ENCODE results near the gene DNM3.

DNM3 gene

DNA sequence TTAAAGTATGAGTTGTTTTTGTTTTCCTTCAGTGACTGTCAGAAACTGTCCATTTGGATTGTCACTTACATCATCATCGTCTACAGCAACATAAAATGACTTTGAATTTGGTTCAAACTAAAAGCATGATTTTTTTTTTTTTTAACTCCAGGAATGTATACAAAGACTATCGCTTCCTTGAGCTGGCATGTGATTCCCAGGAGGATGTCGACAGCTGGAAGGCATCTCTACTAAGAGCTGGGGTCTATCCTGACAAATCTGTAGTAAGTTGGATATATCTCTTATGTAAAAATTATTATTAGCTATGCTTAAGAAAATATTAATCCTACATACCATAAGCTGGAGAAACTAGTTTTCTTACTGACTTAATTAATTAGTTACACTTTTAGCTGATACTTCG is 467.3 kb downstream of the DNM3 start:
- no peaks in the 10 kb centered on the region for H3K27me3 ChIP-seq (ENCODE audit: control insufficient read depth, insufficient read depth, low read length)
- no peaks in the 10 kb centered on the region for H3K36me3 ChIP-seq (ENCODE audit: control insufficient read depth, insufficient read depth, low read length)
- H3K27ac ChIP-seq (ENCODE audit: low read depth, low read length) = no peak overlapping the region
- no peaks in the 10 kb centered on the region for H3K4me1 ChIP-seq (ENCODE audit: control insufficient read depth, insufficient read depth, low read length)
- H3K4me3 ChIP-seq (ENCODE audit: low read length) = no peak overlapping the region
- no peak overlapping the region for H3K9ac ChIP-seq (ENCODE audit: low read length)

GRCh38 chr1:172320733-172321132 is 479.4 kb downstream of the DNM3 start:
- Histone ChIP-seq H3K4me1 (ENCODE audit: control insufficient read depth, insufficient read depth, low read length) (peaks cover 36% of the 10 kb centered on the region), H3K27ac (ENCODE audit: low read depth, low read length) (peak overlapping the region; percentile 56), H3K9ac (ENCODE audit: low read length) (no peak overlapping the region), H3K36me3 (ENCODE audit: control insufficient read depth, insufficient read depth, low read length) (no peaks in the 10 kb centered on the region), H3K4me3 (ENCODE audit: low read length) (no peak overlapping the region), H3K27me3 (ENCODE audit: control insufficient read depth, insufficient read depth, low read length) (no peaks in the 10 kb centered on the region)

GRCh38 chr1:172321451-172321850 is 480.2 kb downstream of the DNM3 start:
- no peaks in the 10 kb centered on the region for H3K36me3 ChIP-seq (ENCODE audit: control insufficient read depth, insufficient read depth, low read length)
- no peak overlapping the region for H3K4me3 ChIP-seq (ENCODE audit: low read length)
- H3K27ac ChIP-seq (ENCODE audit: low read depth, low read length) = no peak overlapping the region
- H3K27me3 ChIP-seq (ENCODE audit: control insufficient read depth, insufficient read depth, low read length) = no peaks in the 10 kb centered on the region
- H3K9ac ChIP-seq (ENCODE audit: low read length) = no peak overlapping the region
- H3K4me1 ChIP-seq (ENCODE audit: control insufficient read depth, insufficient read depth, low read length) = peaks cover 36% of the 10 kb centered on the region

DNA sequence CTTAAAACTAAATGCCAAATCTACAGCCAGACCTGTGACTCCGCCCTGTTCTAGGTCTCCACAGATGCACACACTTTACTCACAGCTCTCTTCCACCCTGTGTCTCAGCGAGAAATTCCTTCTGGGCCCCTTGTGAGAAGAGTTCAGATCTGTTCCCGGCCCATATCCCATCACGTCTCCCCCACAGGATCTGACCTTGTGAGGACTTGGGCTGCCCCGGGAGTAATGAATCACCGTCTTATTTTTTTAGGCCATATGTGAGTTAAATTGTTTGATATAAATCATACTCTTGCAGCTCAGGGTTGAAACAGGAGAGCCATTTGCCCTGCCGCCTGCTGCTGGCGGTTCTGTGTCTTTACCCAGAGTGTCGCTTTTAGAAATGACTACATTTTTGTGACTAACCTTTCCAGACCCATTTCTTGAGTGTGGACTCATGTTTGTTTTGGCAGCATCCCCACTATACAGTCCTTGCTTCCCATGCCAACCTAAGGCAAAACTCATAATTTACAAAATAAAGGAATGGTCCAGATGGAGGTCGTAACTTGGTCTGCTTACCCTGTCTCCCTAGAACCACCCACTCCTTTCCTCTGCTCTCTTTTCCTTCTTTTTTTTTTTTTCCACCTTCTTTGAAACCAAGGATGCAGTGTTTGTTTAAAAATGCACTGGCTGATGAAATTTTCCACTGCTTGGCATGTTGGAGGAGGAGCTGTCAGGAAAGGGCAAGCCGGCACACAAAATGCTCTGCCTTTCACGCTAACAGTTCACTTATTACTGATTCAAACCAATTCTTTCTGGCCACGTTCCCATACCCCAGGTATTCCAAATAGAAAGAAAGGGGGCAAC is 481.1 kb downstream of the DNM3 start:
- no peaks in the 10 kb centered on the region for H3K27me3 ChIP-seq (ENCODE audit: control insufficient read depth, insufficient read depth, low read length)
- peak overlapping the region; percentile 75 for H3K27ac ChIP-seq (ENCODE audit: low read depth, low read length)
- H3K9ac ChIP-seq (ENCODE audit: low read length) = no peak overlapping the region
- H3K36me3 ChIP-seq (ENCODE audit: control insufficient read depth, insufficient read depth, low read length) = no peaks in the 10 kb centered on the region
- H3K4me3 ChIP-seq (ENCODE audit: low read length) = peak overlapping the region; percentile 26
- peaks cover 36% of the 10 kb centered on the region for H3K4me1 ChIP-seq (ENCODE audit: control insufficient read depth, insufficient read depth, low read length)

DNA sequence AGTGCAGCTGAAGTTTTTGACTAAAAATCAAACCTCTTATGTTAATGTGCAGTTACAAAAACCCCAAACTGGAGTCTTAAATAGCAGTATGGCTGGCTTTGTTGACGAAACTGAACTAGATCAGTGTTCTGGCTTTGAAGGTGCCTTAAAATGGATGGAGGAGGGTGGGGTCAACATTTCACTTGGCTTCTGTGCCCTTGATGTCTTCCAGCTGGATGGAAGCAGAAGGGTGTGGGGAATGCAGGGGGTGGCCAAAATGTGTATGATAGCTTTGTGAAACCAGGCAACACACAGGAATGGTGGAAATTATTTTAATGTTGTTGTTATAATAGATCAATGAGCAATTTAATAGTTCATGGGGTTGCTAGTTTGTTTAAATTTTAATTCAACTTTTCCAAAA is 482.4 kb downstream of the DNM3 start:
- Histone ChIP-seq H3K4me1 (ENCODE audit: control insufficient read depth, insufficient read depth, low read length) (peaks cover 36% of the 10 kb centered on the region), H3K27me3 (ENCODE audit: control insufficient read depth, insufficient read depth, low read length) (no peaks in the 10 kb centered on the region), H3K27ac (ENCODE audit: low read depth, low read length) (no peak overlapping the region), H3K9ac (ENCODE audit: low read length) (no peak overlapping the region), H3K36me3 (ENCODE audit: control insufficient read depth, insufficient read depth, low read length) (no peaks in the 10 kb centered on the region), H3K4me3 (ENCODE audit: low read length) (no peak overlapping the region)

- Histone ChIP-seq H3K36me3 (ENCODE audit: control insufficient read depth, insufficient read depth, low read length) (no peaks in the 10 kb centered on the region), H3K9ac (ENCODE audit: low read length) (no peak overlapping the region), H3K4me1 (ENCODE audit: control insufficient read depth, insufficient read depth, low read length) (peaks cover 36% of the 10 kb centered on the region), H3K4me3 (ENCODE audit: low read length) (no peak overlapping the region), H3K27me3 (ENCODE audit: control insufficient read depth, insufficient read depth, low read length) (no peaks in the 10 kb centered on the region), H3K27ac (ENCODE audit: low read depth, low read length) (no peak overlapping the region)
Observed at GRCh38 chr1:172324086-172324485, 482.8 kb downstream of the DNM3 start.

DNA sequence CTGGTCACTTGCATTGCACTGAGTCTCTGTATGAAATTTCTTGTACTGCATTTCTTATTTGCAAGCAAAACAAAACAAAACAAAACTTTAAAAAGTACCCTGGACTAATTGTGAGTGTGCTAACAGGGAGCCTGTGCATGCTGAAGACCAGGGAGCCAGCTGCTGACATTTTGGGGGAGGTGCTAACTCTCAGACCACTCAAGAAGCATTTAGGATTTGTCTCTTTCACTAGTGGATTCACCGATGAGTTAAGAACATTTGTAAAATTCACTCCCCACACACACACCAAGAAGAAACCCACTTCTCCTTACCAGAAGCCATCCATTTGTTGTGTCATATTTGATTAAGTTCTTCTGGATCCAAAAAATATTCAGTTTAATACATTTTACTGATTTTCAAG is 483.5 kb downstream of the DNM3 start:
- H3K4me1 ChIP-seq (ENCODE audit: control insufficient read depth, insufficient read depth, low read length) = peaks cover 36% of the 10 kb centered on the region
- H3K27me3 ChIP-seq (ENCODE audit: control insufficient read depth, insufficient read depth, low read length) = no peaks in the 10 kb centered on the region
- H3K27ac ChIP-seq (ENCODE audit: low read depth, low read length) = no peak overlapping the region

GRCh38 chr1:172325531-172325930 is 484.2 kb downstream of the DNM3 start:
- Histone ChIP-seq H3K9ac (ENCODE audit: low read length) (no peak overlapping the region), H3K36me3 (ENCODE audit: control insufficient read depth, insufficient read depth, low read length) (no peaks in the 10 kb centered on the region), H3K27ac (ENCODE audit: low read depth, low read length) (no peak overlapping the region), H3K27me3 (ENCODE audit: control insufficient read depth, insufficient read depth, low read length) (no peaks in the 10 kb centered on the region), H3K4me3 (ENCODE audit: low read length) (no peak overlapping the region), H3K4me1 (ENCODE audit: control insufficient read depth, insufficient read depth, low read length) (peaks cover 35% of the 10 kb centered on the region)

More for the DNA sequence above, 483.5 kb downstream of the DNM3 start:
- no peak overlapping the region for H3K4me3 ChIP-seq (ENCODE audit: low read length)
- H3K9ac ChIP-seq (ENCODE audit: low read length) = no peak overlapping the region
- no peaks in the 10 kb centered on the region for H3K36me3 ChIP-seq (ENCODE audit: control insufficient read depth, insufficient read depth, low read length)

DNA sequence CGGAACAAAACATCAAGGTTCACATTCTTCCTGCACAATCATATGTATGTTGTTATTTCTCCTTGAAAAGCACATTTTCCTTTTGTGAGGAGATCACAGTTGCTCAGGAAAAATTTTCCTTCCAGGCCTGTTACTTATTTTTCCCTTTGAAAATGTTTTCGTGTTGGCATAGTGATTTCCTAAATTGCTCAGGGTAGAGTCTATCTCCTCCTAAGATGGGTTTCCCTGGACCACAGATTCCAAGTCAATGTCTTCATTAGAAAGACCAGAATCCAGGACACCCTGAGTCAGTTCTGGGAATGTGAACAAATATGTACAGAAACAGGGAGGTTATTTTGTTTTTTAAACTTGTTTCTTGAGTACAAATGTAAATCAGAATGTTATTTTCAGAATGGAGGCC is 484.8 kb downstream of the DNM3 start:
- Histone ChIP-seq H3K36me3 (ENCODE audit: control insufficient read depth, insufficient read depth, low read length) (no peaks in the 10 kb centered on the region), H3K27me3 (ENCODE audit: control insufficient read depth, insufficient read depth, low read length) (no peaks in the 10 kb centered on the region), H3K4me1 (ENCODE audit: control insufficient read depth, insufficient read depth, low read length) (peaks cover 29% of the 10 kb centered on the region), H3K27ac (ENCODE audit: low read depth, low read length) (no peak overlapping the region), H3K9ac (ENCODE audit: low read length) (no peak overlapping the region), H3K4me3 (ENCODE audit: low read length) (no peak overlapping the region)

GRCh38 chr1:172328266-172328665 is 487.0 kb downstream of the DNM3 start:
- Histone ChIP-seq H3K4me1 (ENCODE audit: control insufficient read depth, insufficient read depth, low read length) (peaks cover 10% of the 10 kb centered on the region), H3K27ac (ENCODE audit: low read depth, low read length) (no peak overlapping the region), H3K36me3 (ENCODE audit: control insufficient read depth, insufficient read depth, low read length) (no peaks in the 10 kb centered on the region), H3K27me3 (ENCODE audit: control insufficient read depth, insufficient read depth, low read length) (no peaks in the 10 kb centered on the region), H3K9ac (ENCODE audit: low read length) (no peak overlapping the region), H3K4me3 (ENCODE audit: low read length) (no peak overlapping the region)

DNA sequence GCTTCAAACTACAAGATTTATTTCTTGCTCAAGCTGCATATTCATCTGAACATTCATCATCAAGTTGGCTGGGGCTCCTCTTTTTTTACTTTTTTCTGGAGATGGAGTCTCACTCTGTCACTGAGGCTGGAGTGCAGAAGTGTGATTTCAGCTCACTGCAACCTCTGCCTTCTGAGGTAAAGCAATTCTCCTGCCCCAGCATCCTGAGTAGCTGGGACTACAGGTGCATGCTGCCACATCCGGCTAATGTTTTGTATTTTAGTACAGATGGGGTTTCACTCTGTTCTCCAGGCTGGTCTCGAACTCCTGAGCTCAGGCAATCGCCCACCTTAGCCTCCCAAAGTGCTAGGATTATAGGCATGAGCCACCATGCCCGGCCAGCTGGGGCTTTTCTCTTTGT is 490.9 kb downstream of the DNM3 start:
- H3K9ac ChIP-seq (ENCODE audit: low read length) = no peak overlapping the region
- no peak overlapping the region for H3K4me3 ChIP-seq (ENCODE audit: low read length)
- H3K27me3 ChIP-seq (ENCODE audit: control insufficient read depth, insufficient read depth, low read length) = no peaks in the 10 kb centered on the region
- no peaks in the 10 kb centered on the region for H3K36me3 ChIP-seq (ENCODE audit: control insufficient read depth, insufficient read depth, low read length)
- H3K4me1 ChIP-seq (ENCODE audit: control insufficient read depth, insufficient read depth, low read length) = no peaks in the 10 kb centered on the region
- H3K27ac ChIP-seq (ENCODE audit: low read depth, low read length) = no peak overlapping the region

DNA sequence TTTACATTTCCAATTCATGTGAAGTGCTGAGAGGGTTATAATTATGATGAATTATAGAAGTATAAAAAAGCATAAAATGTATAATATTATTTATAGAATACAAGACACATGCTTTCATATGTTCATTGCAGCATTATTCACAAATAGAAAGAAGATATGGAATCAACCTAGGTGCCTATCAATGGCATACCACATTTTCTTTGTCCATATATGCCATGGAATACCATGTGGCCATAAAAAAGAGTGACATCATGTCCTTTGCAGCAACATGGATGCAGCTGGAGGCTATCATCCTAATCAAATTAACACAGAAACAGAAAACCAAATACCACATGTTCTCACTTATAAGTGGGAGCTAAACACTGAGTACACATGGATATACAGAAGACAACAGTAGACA is 494.1 kb downstream of the DNM3 start:
- no peak overlapping the region for H3K27ac ChIP-seq (ENCODE audit: low read depth, low read length)
- H3K4me1 ChIP-seq (ENCODE audit: control insufficient read depth, insufficient read depth, low read length) = no peaks in the 10 kb centered on the region
- H3K36me3 ChIP-seq (ENCODE audit: control insufficient read depth, insufficient read depth, low read length) = no peaks in the 10 kb centered on the region
- H3K9ac ChIP-seq (ENCODE audit: low read length) = no peak overlapping the region
- H3K27me3 ChIP-seq (ENCODE audit: control insufficient read depth, insufficient read depth, low read length) = no peaks in the 10 kb centered on the region
- H3K4me3 ChIP-seq (ENCODE audit: low read length) = no peak overlapping the region

GRCh38 chr1:172338295-172338735 is 497.0 kb downstream of the DNM3 start:
- Histone ChIP-seq H3K4me1 (ENCODE audit: control insufficient read depth, insufficient read depth, low read length) (peaks cover 5% of the 10 kb centered on the region), H3K27ac (ENCODE audit: low read depth, low read length) (no peak overlapping the region), H3K27me3 (ENCODE audit: control insufficient read depth, insufficient read depth, low read length) (no peaks in the 10 kb centered on the region), H3K9ac (ENCODE audit: low read length) (no peak overlapping the region), H3K4me3 (ENCODE audit: low read length) (no peak overlapping the region), H3K36me3 (ENCODE audit: control insufficient read depth, insufficient read depth, low read length) (no peaks in the 10 kb centered on the region)
